ENCODE results near the gene ACOT2. TPM values are rescaled to one million over a fixed set of nuclear protein-coding genes. Genes with fewer than 3 reads are reported as not detected.
"Not testable (repeated sequence)": the region's sequence is repeated elsewhere in the genome, so short reads cannot be mapped to it uniquely, and the experiment has no call there.

ACOT2 gene
- total and polyA plus RNA-seq, 2 donors from 2014 or later = 29.4 to 128 TPM

- no peak overlapping the region for H3K4me3 ChIP-seq (ENCODE audit: low read length in 3 of 3)
- H3K9ac ChIP-seq (ENCODE audit: low read length in 3 of 3) = no peak overlapping the region
- H3K9me3 ChIP-seq (ENCODE audit: control insufficient read depth in 2 of 3, insufficient read depth in 1 of 3, low read length in 3 of 3) = no peaks in the 10 kb centered on the region
- H3K4me1 ChIP-seq (ENCODE audit: control insufficient read depth in 2 of 3, insufficient read depth in 2 of 3, low read depth in 1 of 3, low read length in 3 of 3) = peaks cover 0 to 3% (median 0%) of the 10 kb centered on the region in 3 donors
- TF ChIP-seq CTCF (IDR thresholded peaks at IDR 0.05; ENCODE audit: borderline replicate concordance, extremely low read depth, insufficient read depth) = no peak
- no peaks in the 10 kb centered on the region for H3K36me3 ChIP-seq (ENCODE audit: control insufficient read depth in 2 of 3, insufficient read depth in 3 of 3, low read length in 3 of 3)
- DNase-seq (no peak), FAIRE-seq (no peak)
- intact Hi-C loops (cut with DNase I) = no loop called here
- no peak overlapping the region for H3K27ac ChIP-seq (ENCODE audit: low read depth in 2 of 2, low read length in 2 of 2)
- H3K27me3 ChIP-seq (ENCODE audit: control insufficient read depth, insufficient read depth, low read length) = no peaks in the 10 kb centered on the region
Observed at GRCh38 chr14:73524493-73524892, 44.5 kb upstream of the ACOT2 start.

GRCh38 chr14:73526036-73526984, 42.7 kb upstream of the ACOT2 start:
- no peak overlapping the region for H3K9ac ChIP-seq (ENCODE audit: low read length in 3 of 3)
- intact Hi-C loops (cut with DNase I) = no loop called here
- H3K4me3 ChIP-seq (ENCODE audit: low read length in 3 of 3) = no peak overlapping the region
- FAIRE-seq = no peak
- no peaks in the 10 kb centered on the region for H3K36me3 ChIP-seq (ENCODE audit: control insufficient read depth in 2 of 3, insufficient read depth in 3 of 3, low read length in 3 of 3)
- no peaks in the 10 kb centered on the region for H3K9me3 ChIP-seq (ENCODE audit: control insufficient read depth in 2 of 3, insufficient read depth in 1 of 3, low read length in 3 of 3)
- H3K27ac ChIP-seq (ENCODE audit: low read depth in 2 of 2, low read length in 2 of 2) = no peak overlapping the region
- H3K4me1 ChIP-seq (ENCODE audit: control insufficient read depth in 2 of 3, insufficient read depth in 2 of 3, low read depth in 1 of 3, low read length in 3 of 3) = peaks cover 0 to 3% (median 0%) of the 10 kb centered on the region in 3 donors
- no peak for DNase-seq
- no peaks in the 10 kb centered on the region for H3K27me3 ChIP-seq (ENCODE audit: control insufficient read depth, insufficient read depth, low read length)
- no peak for TF ChIP-seq CTCF (IDR thresholded peaks at IDR 0.05; ENCODE audit: borderline replicate concordance, extremely low read depth, insufficient read depth)

- intact Hi-C loops (cut with DNase I); H3K9ac ChIP-seq (ENCODE audit: low read length in 3 of 3); DNase-seq; H3K27me3 ChIP-seq (ENCODE audit: control insufficient read depth, insufficient read depth, low read length); H3K4me3 ChIP-seq (ENCODE audit: low read length in 3 of 3); H3K27ac ChIP-seq (ENCODE audit: low read depth in 2 of 2, low read length in 2 of 2); H3K4me1 ChIP-seq (ENCODE audit: control insufficient read depth in 2 of 3, insufficient read depth in 2 of 3, low read depth in 1 of 3, low read length in 3 of 3); H3K36me3 ChIP-seq (ENCODE audit: control insufficient read depth in 2 of 3, insufficient read depth in 3 of 3, low read length in 3 of 3); H3K9me3 ChIP-seq (ENCODE audit: control insufficient read depth in 2 of 3, insufficient read depth in 1 of 3, low read length in 3 of 3); FAIRE-seq: not testable (repeated sequence)
Observed at GRCh38 chr14:73529356-73529755, 39.7 kb upstream of the ACOT2 start.

- FAIRE-seq; H3K9ac ChIP-seq (ENCODE audit: low read length in 3 of 3); H3K36me3 ChIP-seq (ENCODE audit: control insufficient read depth in 2 of 3, insufficient read depth in 3 of 3, low read length in 3 of 3); H3K27me3 ChIP-seq (ENCODE audit: control insufficient read depth, insufficient read depth, low read length); H3K27ac ChIP-seq (ENCODE audit: low read depth in 2 of 2, low read length in 2 of 2); H3K9me3 ChIP-seq (ENCODE audit: control insufficient read depth in 2 of 3, insufficient read depth in 1 of 3, low read length in 3 of 3); DNase-seq; H3K4me1 ChIP-seq (ENCODE audit: control insufficient read depth in 2 of 3, insufficient read depth in 2 of 3, low read depth in 1 of 3, low read length in 3 of 3); intact Hi-C loops (cut with DNase I); H3K4me3 ChIP-seq (ENCODE audit: low read length in 3 of 3): not testable (repeated sequence)
Observed at GRCh38 chr14:73531971-73532370, 37.0 kb upstream of the ACOT2 start.

GRCh38 chr14:73537244-73538045, 31.6 kb upstream of the ACOT2 start:
- H3K27me3 ChIP-seq (ENCODE audit: control insufficient read depth, insufficient read depth, low read length); H3K4me1 ChIP-seq (ENCODE audit: control insufficient read depth in 2 of 3, insufficient read depth in 2 of 3, low read depth in 1 of 3, low read length in 3 of 3); FAIRE-seq; H3K9me3 ChIP-seq (ENCODE audit: control insufficient read depth in 2 of 3, insufficient read depth in 1 of 3, low read length in 3 of 3); H3K36me3 ChIP-seq (ENCODE audit: control insufficient read depth in 2 of 3, insufficient read depth in 3 of 3, low read length in 3 of 3); H3K9ac ChIP-seq (ENCODE audit: low read length in 3 of 3); intact Hi-C loops (cut with DNase I): not testable (repeated sequence)
- Histone ChIP-seq H3K4me3 (ENCODE audit: low read length in 3 of 3) (peak overlapping the region in 1 of 3 donors; percentile 55), H3K27ac (ENCODE audit: low read depth in 2 of 2, low read length in 2 of 2) (peak overlapping the region in 1 of 2 donors; percentile 87)
- DNase-seq = peak in 3 of 5 donors; percentile 17 to 81 (median 76)
